Fibroblast of lung (primary cell): Measurements from ENCODE around the gene SERBP1. TPM values are rescaled to one million over a fixed set of nuclear protein-coding genes. Genes with fewer than 3 reads are reported as not detected.

Experiments
- DNase-seq, 2 donors: peaks; one replicate each; pipeline versions ENCODE4 v3.0.0 to v3.0.0-alpha.2; 2010; ENCODE audit warnings: low read depth in 2 of 2
- H2AFZ ChIP-seq: 2 replicates; pipeline ENCODE4 v1.5.1; 2012; ENCODE audit warnings: low read length, control low read depth, inconsistent platforms
- H3K27ac ChIP-seq: 2 replicates; pipeline ENCODE4 v1.5.1; 2011; ENCODE audit warnings: low read length, control low read depth; ENCODE audit not compliant: insufficient read depth
- H3K27me3 ChIP-seq: 2 replicates; pipeline ENCODE4 v1.5.1; 2011; ENCODE audit warnings: mild to moderate bottlenecking, low read length; ENCODE audit not compliant: control insufficient read depth, insufficient read depth
- H3K36me3 ChIP-seq: 2 replicates; pipeline ENCODE4 v1.5.1; 2011; ENCODE audit warnings: low read length; ENCODE audit not compliant: control insufficient read depth, insufficient read depth
- H3K4me1 ChIP-seq: 2 replicates; pipeline ENCODE4 v1.5.1; 2011; ENCODE audit warnings: low read length; ENCODE audit not compliant: control insufficient read depth, insufficient read depth; ENCODE audit errors: extremely low read depth
- H3K4me2 ChIP-seq: 2 replicates; pipeline ENCODE4 v1.5.1; 2011; ENCODE audit warnings: low read length, control low read depth; ENCODE audit not compliant: insufficient read depth; ENCODE audit errors: extremely low read depth
- H3K4me3 ChIP-seq, 4 experiments: fragments of 200-600 bp in 1 of 4; sonication (generic) in 1 of 4; replicated peaks in 1 of 4; 2 replicates each; pipeline ENCODE4 v1.5.1; 2011 to 2016; ENCODE audit warnings: low read length in 4 of 4, low read depth in 3 of 4, mild to moderate bottlenecking in 3 of 4, control low read depth in 2 of 4, inconsistent platforms in 1 of 4, mixed read lengths in 1 of 4; ENCODE audit not compliant: insufficient read depth in 1 of 4; ENCODE audit errors: control extremely low read depth in 1 of 4
- H3K79me2 ChIP-seq: 2 replicates; pipeline ENCODE4 v1.5.1; 2012; ENCODE audit warnings: mild to moderate bottlenecking, low read length, inconsistent platforms; ENCODE audit not compliant: control insufficient read depth, insufficient read depth
- H3K9ac ChIP-seq: 2 replicates; pipeline ENCODE4 v1.5.1; 2011; ENCODE audit warnings: mild to moderate bottlenecking, low read length, control low read depth; ENCODE audit not compliant: insufficient read depth
- H3K9me3 ChIP-seq: 2 replicates; pipeline ENCODE4 v1.5.1; 2012; ENCODE audit warnings: low read depth, low read length; ENCODE audit not compliant: control insufficient read depth, insufficient read depth
- H4K20me1 ChIP-seq: 2 replicates; pipeline ENCODE4 v1.5.1; 2011; ENCODE audit warnings: low read length; ENCODE audit not compliant: control insufficient read depth, insufficient read depth; ENCODE audit errors: extremely low read depth
- EZH2 ChIP-seq: IDR thresholded peaks from 2 replicates; pipeline ENCODE4 v1.5.1; 2012; ENCODE audit warnings: low read length, control low read depth, mild to moderate bottlenecking; ENCODE audit errors: missing control alignments
- polyA plus RNA-seq, 2 donors: library from polyadenylated mRNA; depleted of rRNA in 1 of 2; stranded (reverse) in 1 of 2; unstranded in 1 of 2; fragments of >200 nt; gene quantifications; 2 replicates each; pipeline ENCODE4 v1.2.1, GENCODE V29; 2011 to 2012; ENCODE audit warnings: missing spikeins in 1 of 2
- total RNA-seq: library from RNA; depleted of rRNA; stranded (reverse); fragments of >200 nt; gene quantifications from 2 replicates; pipeline ENCODE4 v1.2.1, GENCODE V29; 2014
- TF ChIP-seq, protein P1 (sequence below), 2 donors: IDR thresholded peaks in 1 of 2; conservative IDR thresholded peaks in 1 of 2; 1 replicate in 1 of 2; 2 replicates in 1 of 2; pipeline ENCODE4 v1.5.1; 2011 to 2012; ENCODE audit warnings: low read length in 2 of 2, control low read depth in 1 of 2, inconsistent platforms in 1 of 2, low read depth in 1 of 2, mild to moderate bottlenecking in 1 of 2

Gene SERBP1
- total and polyA plus RNA-seq, 2 donors (not counting 1 experiment from before 2014, with no cell fraction given) = 128 to 273 TPM

DNA sequence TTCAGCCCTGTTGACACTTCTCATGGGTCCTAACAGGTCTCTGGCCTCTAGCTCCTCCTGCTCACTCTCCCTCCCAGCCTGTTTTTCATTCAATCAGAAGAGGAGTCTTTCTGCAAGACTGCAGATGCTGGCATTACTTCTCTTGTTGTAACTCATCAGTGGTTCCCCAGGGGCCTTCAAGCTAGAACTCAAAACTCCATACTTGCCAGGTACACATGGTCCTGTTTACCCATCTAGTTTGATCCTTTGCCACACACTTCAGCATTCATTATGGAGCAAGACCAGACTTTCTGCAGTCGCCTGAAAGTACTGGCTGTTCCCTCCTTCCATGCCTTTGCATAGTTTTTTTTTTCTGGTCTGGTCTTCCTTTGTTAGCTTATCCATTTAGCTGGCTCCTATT is 47.9 kb downstream of the SERBP1 start:
- H3K4me1 ChIP-seq = no peaks in the 10 kb centered on the region
- no peak overlapping the region for H3K27ac ChIP-seq
- no peaks in the 10 kb centered on the region for H3K9me3 ChIP-seq
- no peak overlapping the region for H3K9ac ChIP-seq
- no peaks in the 10 kb centered on the region for H4K20me1 ChIP-seq
- no peaks in the 10 kb centered on the region for H3K36me3 ChIP-seq
- TF ChIP-seq, protein P1, sequence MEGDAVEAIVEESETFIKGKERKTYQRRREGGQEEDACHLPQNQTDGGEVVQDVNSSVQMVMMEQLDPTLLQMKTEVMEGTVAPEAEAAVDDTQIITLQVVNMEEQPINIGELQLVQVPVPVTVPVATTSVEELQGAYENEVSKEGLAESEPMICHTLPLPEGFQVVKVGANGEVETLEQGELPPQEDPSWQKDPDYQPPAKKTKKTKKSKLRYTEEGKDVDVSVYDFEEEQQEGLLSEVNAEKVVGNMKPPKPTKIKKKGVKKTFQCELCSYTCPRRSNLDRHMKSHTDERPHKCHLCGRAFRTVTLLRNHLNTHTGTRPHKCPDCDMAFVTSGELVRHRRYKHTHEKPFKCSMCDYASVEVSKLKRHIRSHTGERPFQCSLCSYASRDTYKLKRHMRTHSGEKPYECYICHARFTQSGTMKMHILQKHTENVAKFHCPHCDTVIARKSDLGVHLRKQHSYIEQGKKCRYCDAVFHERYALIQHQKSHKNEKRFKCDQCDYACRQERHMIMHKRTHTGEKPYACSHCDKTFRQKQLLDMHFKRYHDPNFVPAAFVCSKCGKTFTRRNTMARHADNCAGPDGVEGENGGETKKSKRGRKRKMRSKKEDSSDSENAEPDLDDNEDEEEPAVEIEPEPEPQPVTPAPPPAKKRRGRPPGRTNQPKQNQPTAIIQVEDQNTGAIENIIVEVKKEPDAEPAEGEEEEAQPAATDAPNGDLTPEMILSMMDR (conservative IDR thresholded peaks at IDR 0.05 in 1 of 2, IDR thresholded peaks at IDR 0.05 in 1 of 2; ENCODE audit: low read depth in 1 of 2, low read length in 2 of 2) = no peak
- TF ChIP-seq EZH2 = no peak
- no peaks in the 10 kb centered on the region for H3K27me3 ChIP-seq
- H2AFZ ChIP-seq = no peak overlapping the region
- no peak for DNase-seq
- no peak overlapping the region for H3K4me2 ChIP-seq
- H3K4me3 ChIP-seq = no peak overlapping the region
- no peaks in the 10 kb centered on the region for H3K79me2 ChIP-seq

DNA sequence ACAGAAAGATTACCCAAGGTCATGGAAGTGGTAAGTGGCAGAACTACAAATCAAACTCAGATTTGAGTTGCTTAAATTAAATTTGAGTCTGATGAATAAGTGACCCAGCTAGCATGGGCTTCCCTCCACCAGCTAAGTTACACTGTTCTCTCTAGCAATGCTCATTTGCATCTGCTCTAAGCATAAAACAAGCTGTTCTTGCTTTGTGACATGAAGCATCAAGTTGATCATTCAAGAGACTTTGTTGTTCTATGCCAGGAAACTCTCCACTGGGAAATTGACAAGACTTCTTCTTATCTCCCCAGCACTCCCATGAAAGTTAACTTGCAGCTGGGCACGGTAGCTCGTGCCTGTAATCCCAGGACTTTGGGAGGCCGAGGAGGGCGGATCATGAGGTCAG is 49.0 kb downstream of the SERBP1 start:
- Histone ChIP-seq H3K36me3 (no peaks in the 10 kb centered on the region), H3K4me2 (no peak overlapping the region), H3K4me1 (no peaks in the 10 kb centered on the region), H3K27ac (no peak overlapping the region), H3K27me3 (no peaks in the 10 kb centered on the region), H3K4me3 (no peak overlapping the region), H3K9ac (no peak overlapping the region), H2AFZ (no peak overlapping the region), H3K9me3 (no peaks in the 10 kb centered on the region), H3K79me2 (no peaks in the 10 kb centered on the region), H4K20me1 (no peaks in the 10 kb centered on the region)
- DNase-seq = no peak
- TF ChIP-seq, protein P1 (conservative IDR thresholded peaks at IDR 0.05 in 1 of 2, IDR thresholded peaks at IDR 0.05 in 1 of 2; ENCODE audit: low read depth in 1 of 2, low read length in 2 of 2) = no peak
- TF ChIP-seq EZH2 = no peak

GRCh38 chr1:67377253-67377652 is 52.9 kb downstream of the SERBP1 start:
- no peak overlapping the region for H3K27ac ChIP-seq
- no peaks in the 10 kb centered on the region for H4K20me1 ChIP-seq
- H2AFZ ChIP-seq = no peak overlapping the region
- H3K4me3 ChIP-seq = no peak overlapping the region
- no peak for TF ChIP-seq EZH2
- TF ChIP-seq, protein P1 (conservative IDR thresholded peaks at IDR 0.05 in 1 of 2, IDR thresholded peaks at IDR 0.05 in 1 of 2; ENCODE audit: low read depth in 1 of 2, low read length in 2 of 2) = no peak
- H3K4me1 ChIP-seq = no peaks in the 10 kb centered on the region
- DNase-seq = peak in 1 of 2 donors; percentile 57
- H3K4me2 ChIP-seq = no peak overlapping the region
- H3K27me3 ChIP-seq = no peaks in the 10 kb centered on the region
- H3K9ac ChIP-seq = no peak overlapping the region
- H3K79me2 ChIP-seq = no peaks in the 10 kb centered on the region
- no peaks in the 10 kb centered on the region for H3K36me3 ChIP-seq
- no peaks in the 10 kb centered on the region for H3K9me3 ChIP-seq
